DMS79 (cell line): ENCODE measurements around the gene PHLPP1.

Experiments used
- DNase-seq: peaks from one replicate; lab custom pipeline; 2025; lab: John Stamatoyannopoulos, UW

Gene PHLPP1

DNA sequence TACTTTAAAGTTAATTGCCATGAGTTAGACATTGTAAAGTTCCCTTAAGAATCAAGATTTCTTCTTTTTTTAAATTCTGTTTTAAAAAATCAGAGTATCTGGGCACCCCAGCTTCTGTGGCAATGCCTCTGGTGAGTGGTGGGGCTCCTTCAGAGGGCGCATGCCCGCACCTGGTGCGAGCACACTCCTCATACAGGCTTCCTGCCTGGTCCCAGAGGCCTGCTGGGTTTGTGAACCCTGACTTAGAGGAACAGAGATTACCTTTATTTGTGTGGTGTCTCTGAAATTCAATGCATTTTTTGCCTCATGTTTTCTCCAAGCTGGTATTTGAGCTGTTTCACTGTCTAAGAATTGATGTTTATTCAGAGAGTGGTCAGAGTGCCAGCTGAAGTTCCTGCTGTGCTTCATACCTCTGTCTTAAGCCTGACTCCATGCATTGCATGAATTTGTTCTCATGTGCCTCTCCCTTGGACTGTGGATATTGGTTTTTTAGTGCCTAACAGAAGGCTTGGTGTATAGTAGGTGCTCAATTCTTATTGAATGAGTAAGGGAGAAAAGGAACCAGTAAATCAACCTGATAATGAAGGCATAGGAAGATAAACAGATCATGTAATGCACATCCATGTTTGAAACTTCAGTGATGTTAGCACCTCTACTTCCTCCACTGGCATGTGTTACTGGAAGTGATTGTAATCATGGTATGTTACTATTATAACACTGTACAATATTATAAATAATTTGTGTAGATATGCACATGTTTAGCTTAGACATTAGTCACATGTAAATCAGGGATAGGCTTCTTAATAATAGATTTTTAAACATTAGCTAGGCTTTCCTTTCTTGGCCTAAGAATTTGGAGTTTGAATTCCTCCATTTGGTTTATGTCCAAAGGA, 29.0 kb downstream of the PHLPP1 start:
- no peak for DNase-seq

- DNase-seq, result no peak
Measured at GRCh38 chr18:62745089-62745751, 29.9 kb downstream of the PHLPP1 start.

DNA sequence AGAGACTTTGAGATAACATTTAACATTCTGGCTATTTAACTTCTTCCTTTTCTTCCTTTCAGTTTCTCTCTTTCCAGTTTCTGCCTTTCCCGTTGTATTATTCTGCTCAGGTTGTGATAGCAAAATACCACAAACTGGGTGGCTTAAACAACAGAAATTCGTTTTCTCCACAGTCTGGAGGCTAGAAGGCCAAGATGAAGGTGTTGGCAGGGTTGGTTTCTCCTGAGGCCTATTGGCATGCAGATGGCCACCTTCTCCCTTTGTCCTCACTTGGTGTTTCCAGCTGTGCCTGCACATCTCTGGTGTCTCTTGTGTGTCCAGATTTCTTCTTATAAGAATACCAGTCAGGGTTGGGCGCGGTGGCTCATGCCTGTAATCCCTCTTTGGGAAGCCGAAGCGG, 34.0 kb downstream of the PHLPP1 start:
- no peak for DNase-seq

- no peak for DNase-seq
Measured at GRCh38 chr18:62751341-62751821, 36.0 kb downstream of the PHLPP1 start.

DNA sequence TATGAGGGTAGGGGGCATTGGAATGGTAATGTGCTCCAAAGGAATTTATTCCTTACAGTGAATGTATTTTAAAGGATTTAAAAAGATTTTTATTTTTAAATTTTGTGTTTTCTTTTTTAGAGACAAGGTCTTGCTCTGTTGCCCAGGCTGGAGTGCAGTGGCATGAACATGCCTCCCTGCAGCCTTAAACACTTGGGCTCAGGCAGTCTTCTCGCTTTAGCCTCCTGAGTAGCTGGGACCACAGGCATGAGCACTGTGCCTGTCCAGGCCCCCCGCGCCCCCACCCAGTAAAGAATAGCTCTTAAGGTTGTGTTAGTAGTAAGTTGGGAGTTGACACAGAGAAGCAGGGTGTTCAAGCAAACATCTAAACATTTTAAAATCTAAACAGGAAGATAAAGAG, 36.6 kb downstream of the PHLPP1 start:
- no peak for DNase-seq

GRCh38 chr18:62754026-62754425, 38.7 kb downstream of the PHLPP1 start:
- DNase-seq, result no peak

GRCh38 chr18:62755454-62755853, 40.1 kb downstream of the PHLPP1 start:
- DNase-seq, result no peak

- no peak for DNase-seq
Measured at GRCh38 chr18:62755946-62756345, 40.6 kb downstream of the PHLPP1 start.

DNA sequence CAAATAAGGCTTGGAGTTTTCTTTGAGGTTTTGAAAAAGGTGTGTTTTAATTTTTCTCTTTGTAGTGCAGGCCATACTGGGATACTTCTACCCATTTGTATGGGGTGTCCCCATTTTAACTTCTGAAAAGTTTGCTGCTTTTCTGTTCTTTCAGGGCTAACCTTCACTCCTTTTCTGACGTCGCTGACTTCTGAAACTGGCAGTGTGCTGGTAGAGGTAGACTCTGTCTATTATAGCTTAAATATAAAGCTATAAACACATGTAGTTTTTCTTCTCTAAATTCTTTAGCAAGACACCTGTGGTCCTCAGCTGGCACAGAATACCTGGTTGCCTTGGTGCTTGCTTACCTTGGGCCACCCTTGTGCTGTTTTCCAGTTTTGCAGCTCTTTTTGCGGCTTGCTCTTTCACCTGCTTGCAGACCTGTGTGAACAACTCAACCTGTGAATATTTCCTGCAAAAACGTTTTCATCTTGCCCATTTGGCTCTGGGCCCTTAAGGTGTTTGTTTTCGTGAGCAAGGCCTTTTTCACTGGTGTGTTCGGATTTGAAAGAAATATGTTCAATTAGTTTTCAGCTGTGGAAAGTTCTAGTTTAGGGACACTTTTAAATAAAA, 42.2 kb downstream of the PHLPP1 start:
- DNase-seq, result no peak

- no peak for DNase-seq
Measured at GRCh38 chr18:62758591-62758990, 43.2 kb downstream of the PHLPP1 start.

GRCh38 chr18:62759704-62760402, 44.5 kb downstream of the PHLPP1 start:
- DNase-seq, result no peak

GRCh38 chr18:62760403-62760734, 45.0 kb downstream of the PHLPP1 start:
- no peak for DNase-seq

- DNase-seq, result no peak
Measured at GRCh38 chr18:62763101-62763521, 47.8 kb downstream of the PHLPP1 start.

DNA sequence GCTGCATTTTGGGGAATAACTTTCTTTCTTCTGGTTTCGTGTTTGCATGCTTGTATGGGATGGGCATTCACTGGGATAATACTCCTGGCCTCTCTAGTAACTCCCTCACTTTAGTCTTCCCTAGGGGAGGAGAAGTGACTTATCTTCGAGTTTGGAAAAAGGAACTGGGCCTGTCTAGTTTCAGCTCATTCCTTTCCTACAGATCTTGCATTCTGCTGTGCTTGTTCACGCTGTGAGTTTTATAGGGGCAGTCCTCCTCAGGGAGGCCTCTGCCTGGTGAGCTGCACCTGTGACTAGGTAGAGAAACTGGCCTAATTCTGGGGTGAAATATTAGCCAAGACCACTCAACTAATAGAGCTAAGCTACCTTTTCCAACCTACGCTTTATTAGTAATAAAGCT, 50.9 kb downstream of the PHLPP1 start:
- no peak for DNase-seq

GRCh38 chr18:62767321-62767720, 52.0 kb downstream of the PHLPP1 start:
- DNase-seq, result no peak

DNA sequence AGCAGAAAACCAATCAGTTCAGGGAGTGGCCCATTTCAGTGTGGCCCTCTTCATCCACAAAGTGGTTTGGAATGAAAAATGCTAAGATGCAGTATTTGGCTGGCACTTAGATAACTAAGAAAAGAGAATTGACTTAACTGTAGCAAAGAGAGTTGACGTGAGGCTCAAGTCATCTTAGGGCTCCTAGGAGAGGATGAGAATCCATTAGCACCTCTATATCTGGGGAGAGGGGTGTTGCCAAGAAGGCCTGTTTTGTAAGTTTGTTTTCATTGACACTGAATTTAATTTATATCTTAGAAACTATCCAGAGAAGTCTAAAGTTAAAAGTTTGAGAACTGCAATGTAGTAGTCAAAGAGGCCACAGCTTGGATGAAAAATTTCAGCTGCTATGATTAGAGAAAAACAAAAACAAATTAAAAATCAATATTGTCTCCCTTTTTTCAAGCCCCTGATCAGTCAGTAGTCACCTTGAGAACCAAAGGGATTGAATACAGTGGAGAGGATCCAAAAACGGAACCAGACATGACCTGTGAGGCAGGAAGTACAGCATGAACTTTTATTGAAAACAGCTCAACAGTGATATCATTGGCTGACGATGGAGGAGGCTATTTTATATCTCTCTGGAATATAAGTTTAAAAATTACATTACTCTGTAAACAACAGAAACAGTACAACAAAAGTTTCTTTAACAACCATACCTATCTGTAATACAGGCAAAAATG, 52.7 kb downstream of the PHLPP1 start:
- DNase-seq, result no peak

- DNase-seq, result no peak
Measured at GRCh38 chr18:62768558-62768943, 53.2 kb downstream of the PHLPP1 start.

- no peak for DNase-seq
Measured at GRCh38 chr18:62769216-62769615, 53.9 kb downstream of the PHLPP1 start.

DNA sequence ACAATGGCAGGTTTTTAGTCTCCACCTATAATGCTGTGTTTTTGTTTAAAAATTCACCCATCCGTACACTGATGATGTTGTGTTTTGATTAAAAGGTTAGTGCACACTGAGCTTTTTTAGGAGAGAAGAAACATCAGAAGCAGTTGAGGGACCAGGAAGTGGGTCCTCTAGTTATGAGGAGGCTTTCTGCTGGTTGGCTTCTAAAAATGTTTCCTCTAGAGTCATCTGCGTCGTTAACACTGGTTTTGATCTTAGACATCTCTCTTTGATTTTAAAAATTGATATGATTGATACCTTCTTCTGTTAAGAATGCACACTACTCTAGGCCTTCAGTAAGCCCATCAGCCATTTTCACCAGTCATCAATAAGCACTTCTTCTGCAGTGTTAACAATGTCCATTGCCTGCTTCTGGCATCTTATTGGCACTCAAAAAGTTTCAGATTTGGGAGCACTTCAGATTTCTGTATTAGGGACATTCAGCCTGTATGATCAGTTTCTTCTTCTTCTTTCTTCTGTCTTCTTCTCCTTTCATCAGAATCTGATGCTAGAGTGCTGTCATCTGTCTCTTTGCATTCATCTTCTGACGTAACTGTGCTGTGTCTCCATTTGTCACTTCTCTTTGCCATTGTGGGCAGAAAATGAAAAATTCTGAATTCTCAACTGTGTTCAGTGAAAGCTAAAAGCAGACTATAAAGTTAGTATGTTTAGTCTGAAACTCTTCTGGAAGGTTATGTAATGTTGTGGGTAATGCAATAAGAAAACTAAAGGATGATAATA, 56.3 kb downstream of the PHLPP1 start:
- no peak for DNase-seq

- DNase-seq, result no peak
Measured at GRCh38 chr18:62772860-62773584, 57.7 kb downstream of the PHLPP1 start.
